Stimulated activated CD4-positive, alpha-beta T cell treated with anti-CD3 and anti-CD28 coated beads, Interleukin-4, amount 100 ng/mL, for 1 hour (primary cell): ENCODE measurements around the gene ST6GALNAC1.
A peak's percentile ranks its signal among the peaks of the same experiment; 100 is the strongest.

Source experiments
- DNase-seq: peaks from one replicate; pipeline ENCODE4 v3.0.0-alpha.2; 2020

Gene ST6GALNAC1, protein sequence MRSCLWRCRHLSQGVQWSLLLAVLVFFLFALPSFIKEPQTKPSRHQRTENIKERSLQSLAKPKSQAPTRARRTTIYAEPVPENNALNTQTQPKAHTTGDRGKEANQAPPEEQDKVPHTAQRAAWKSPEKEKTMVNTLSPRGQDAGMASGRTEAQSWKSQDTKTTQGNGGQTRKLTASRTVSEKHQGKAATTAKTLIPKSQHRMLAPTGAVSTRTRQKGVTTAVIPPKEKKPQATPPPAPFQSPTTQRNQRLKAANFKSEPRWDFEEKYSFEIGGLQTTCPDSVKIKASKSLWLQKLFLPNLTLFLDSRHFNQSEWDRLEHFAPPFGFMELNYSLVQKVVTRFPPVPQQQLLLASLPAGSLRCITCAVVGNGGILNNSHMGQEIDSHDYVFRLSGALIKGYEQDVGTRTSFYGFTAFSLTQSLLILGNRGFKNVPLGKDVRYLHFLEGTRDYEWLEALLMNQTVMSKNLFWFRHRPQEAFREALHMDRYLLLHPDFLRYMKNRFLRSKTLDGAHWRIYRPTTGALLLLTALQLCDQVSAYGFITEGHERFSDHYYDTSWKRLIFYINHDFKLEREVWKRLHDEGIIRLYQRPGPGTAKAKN

DNA sequence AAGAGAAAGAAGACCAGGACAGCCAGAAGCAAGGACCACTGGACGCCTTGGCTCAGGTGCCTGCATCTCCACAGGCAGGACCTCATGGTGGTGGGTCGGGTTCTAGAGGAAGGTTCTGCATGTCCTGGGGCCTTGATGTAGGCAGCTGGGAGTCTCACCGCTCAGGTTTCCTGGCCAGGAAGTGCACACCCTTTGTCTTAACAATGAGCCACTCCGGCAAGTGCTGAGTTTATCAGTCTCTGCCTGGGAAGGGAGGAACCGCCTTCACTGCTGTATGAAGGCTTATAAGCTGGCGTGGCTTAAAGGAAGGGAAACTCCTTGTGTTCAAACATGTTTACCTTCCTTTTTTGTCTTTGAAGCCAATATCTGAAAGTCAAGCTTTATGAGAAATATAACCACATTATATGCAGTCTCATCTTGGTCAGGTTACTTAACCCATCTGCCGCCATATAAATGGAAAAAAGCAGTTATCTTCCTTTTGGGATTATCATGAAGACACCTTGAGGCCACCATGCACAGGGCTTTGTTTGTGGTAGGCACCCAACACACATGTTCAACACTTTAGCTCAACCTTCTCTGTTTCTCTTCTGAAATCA is at the start of gene ST6GALNAC1:
Gene ST6GALNAC1, minus strand, starts transcription at position 205 of the 596 bp plus-strand sequence. Its CDS starts 119 bp downstream, at position 86.
- peak; percentile 7 for DNase-seq

DNA sequence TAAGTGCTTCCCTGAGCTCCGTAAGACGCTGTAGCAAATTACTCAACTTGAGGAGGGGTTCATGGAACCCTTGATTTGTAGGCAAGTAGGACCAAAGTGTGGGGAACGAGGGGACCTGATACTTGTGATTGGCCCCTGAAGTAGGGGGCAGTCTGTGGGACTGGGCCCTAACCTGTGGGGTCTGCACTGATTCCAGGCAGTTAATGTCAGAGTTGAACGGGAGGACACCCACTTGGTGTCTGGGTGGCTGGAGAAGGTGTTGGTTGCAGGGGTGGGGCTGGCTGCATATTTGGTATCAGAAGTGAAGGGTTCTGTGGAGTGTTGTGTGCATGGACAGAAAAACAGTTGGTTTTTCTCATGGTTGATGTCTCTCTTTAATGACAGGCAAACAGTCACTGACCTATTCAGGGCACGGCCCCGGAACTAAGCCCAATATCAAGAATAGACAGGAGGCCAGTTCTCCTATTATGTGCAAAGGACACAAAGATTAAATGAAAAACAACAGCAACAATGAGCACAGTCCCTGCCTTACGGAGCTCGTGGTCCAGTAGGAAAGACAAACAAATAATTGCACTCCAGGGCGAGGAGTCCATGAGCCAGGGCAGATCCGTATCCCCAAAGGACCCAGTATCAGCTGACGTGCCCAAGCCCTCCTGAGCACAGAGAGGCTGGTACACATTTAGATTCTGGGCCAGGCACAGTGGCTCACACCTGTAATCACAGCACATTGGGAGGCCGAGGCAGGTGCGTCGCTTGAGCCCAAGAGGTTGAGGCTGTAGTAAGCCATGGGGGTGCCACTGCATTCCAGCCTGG is 48.0 kb upstream of the ST6GALNAC1 start:
- DNase-seq: no peak

- DNase-seq: no peak
Observed at GRCh38 chr17:76690596-76691280, 47.2 kb upstream of the ST6GALNAC1 start.

- no peak for DNase-seq
Observed at GRCh38 chr17:76689859-76690258, 46.3 kb upstream of the ST6GALNAC1 start.

DNA sequence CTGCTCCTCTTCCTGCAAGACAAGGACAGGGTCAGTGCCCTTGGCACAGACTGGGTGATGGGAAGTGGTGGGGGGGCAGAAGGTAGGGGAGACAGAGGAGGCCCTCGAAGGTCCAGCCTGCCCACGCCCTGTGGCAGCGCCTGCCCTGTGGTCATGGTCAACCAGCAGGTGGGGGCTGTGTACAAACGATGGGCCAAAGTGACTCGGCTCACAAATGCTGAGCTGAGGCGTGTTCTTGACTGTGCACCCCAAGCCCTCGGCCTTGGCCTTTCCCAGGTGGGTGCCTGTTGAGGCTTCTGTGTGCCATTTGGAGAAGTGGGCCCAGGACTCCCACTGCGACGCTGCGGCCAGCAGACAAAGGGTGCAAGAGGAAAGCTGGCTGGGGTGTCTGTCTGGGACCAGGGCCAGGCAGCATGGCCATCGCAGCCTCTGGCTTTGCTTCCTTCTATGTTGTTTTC is 44.6 kb upstream of the ST6GALNAC1 start:
- no peak for DNase-seq

DNA sequence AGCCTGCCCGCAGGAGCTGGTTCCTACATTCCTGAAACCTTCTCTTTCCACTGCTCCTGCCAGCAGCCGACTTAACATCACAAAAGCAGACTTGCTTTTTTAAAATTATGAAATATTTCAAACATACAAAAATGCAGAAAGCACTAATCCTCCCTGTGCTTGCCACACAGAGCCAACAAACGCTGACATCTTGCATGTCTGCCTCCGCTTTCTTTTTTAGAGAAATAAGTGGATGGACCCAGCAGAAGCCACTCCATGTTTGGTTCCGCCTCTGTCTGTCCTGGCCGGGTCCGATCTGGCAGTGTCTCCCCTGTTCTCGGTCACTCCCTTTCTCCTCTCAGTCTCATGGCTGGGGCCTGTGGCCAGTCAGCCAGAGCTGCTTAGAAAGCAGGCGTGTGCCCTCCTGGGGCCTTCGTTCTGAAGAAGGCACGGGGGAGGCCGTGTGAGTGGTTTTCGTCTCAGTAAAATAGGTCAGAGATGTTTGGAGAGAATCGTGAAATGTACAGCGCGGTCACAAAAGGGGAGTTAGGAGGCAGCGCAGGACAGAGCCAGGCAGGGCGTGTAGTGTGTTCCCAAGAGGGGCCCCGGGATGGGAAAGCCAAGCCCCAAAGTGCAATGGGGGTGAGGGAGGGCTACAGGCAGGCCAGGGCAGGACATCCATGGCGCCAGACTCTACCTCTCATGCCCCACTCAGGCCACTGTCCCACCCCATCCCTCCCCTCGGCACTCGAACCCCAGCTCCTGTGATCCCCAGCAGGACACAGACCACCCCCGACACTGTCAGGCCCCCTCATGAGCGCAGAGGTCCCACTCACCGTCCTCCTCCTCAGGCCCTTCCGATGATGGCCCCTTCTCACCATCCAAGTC is 44.0 kb upstream of the ST6GALNAC1 start:
- DNase-seq: no peak

GRCh38 chr17:76686538-76687297 is 43.2 kb upstream of the ST6GALNAC1 start:
- DNase-seq: no peak

- DNase-seq: no peak
Observed at GRCh38 chr17:76685846-76686245, 42.3 kb upstream of the ST6GALNAC1 start.

- DNase-seq: no peak
Observed at GRCh38 chr17:76685366-76685765, 41.8 kb upstream of the ST6GALNAC1 start.

DNA sequence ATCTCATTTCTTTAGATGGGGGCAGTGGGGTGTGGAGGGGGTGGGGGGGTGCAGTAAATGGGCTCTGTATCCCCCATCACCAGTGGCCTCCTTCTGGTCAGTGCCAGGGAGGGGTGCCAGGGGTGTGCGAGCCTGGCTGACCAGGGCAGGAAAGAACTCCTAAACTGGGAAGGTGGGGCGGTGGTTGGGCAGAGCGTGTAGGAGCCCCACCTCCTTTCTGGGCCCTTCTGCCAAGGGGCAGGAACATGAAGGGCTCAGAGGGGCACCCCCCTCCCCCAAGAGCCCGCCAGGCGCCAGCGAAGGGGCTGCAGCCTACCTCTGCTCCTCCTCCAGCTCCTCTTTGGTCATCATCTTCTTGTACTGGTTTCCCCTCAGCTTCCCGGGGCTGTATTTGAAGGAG is 41.2 kb upstream of the ST6GALNAC1 start:
- no peak for DNase-seq

DNA sequence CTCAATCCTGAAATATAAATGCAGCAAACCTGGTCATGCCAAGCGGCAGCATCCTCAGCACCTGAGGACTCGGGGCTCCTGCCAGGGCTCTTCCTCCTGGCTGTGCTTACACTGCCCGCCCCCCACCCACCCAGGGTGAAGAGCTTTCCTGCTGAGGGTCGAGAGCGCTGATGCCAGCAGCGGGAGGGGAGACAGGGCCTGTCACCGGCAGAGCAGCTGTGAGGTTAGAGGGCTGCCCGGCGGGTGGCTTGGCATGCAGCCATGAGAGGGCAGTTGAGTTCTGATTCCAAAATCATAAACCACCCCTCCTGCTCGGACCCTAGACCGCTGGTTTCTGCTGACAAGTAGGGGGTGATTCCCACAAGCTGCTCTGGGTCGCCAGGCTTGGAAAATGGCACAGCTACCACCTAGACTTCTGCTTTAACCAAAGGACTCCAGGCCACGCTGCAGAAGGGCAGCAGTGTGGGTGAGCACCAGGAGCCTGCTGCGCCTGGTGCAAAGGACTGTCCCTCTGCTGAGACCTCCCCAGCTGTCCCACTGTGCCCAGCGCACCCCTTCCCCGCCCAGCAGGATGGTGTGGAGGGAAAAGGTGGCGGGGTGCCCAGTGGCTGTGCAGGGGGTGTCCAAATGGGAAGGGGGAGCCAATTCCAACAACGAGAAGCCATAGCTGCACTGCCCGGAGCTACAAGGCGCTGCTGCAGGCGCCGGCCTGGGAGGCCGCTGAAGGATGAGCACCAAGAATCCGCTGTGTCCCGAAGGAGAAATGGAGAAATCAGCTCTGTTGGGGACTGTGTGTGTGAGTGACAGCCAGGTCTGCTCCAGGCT is 40.6 kb upstream of the ST6GALNAC1 start:
- no peak for DNase-seq

GRCh38 chr17:76683011-76683755 is 39.6 kb upstream of the ST6GALNAC1 start:
- no peak for DNase-seq

DNA sequence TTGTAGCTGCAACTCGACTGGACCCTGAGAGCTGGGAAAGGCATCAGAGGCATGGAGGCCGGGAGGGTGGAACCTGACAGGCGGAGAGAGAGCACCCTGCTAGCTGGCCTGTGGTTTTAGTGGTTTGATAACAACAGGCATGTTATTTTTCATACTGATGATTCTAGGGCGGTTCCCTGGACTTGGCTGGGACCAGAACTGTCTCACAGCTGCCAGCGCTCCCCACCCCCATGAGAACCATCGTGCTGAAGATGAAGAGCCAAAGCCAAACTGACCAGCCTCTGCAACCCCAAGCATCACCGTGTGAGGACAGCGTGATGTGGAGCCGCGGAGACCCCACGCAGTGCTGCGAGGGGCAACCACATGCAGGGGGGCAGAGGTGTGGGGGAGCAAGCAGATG is 38.7 kb upstream of the ST6GALNAC1 start:
- DNase-seq: no peak

GRCh38 chr17:76681222-76682137 is 37.9 kb upstream of the ST6GALNAC1 start:
- DNase-seq: peak; percentile 63

DNA sequence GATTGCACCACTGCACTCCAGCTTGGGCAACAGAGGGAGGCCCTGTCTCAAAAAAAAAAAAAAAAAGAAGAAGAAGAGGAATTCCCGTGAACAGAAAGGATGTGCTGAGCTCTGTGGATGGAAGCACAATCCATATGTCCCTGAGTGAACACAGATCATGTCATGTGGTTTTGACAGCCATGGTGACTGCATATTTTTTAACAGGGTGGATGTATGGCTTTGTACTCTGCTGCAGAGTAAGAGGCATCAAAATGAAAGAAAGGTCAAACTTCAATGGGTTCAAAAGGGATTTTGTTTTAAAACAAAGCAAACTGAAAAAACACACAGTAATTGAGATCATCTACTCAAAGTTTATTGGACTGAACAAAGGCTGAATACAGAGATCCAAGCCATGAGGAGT is 35.7 kb upstream of the ST6GALNAC1 start:
- no peak for DNase-seq

DNA sequence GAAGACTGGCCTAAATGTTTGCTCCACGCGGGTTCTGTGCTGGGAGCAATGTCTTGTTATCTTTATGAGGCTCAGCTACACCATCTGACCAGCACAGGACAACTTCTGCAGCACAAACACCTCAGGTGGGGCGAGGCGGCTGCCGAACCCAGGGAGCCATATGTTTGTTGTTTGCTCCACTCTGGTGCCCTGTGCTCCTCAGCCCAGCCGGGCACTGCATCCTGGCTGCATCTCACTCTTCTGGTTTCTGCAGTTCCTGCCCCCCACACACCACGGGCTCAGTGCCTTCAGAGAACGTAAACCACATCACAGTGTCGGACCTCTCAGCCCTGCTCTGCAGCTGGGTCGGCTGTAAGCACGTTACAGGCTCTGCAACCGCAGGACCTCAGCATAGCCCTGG is 34.8 kb upstream of the ST6GALNAC1 start:
- DNase-seq: peak; percentile 6

- no peak for DNase-seq
Observed at GRCh38 chr17:76677406-76677805, 33.8 kb upstream of the ST6GALNAC1 start.

DNA sequence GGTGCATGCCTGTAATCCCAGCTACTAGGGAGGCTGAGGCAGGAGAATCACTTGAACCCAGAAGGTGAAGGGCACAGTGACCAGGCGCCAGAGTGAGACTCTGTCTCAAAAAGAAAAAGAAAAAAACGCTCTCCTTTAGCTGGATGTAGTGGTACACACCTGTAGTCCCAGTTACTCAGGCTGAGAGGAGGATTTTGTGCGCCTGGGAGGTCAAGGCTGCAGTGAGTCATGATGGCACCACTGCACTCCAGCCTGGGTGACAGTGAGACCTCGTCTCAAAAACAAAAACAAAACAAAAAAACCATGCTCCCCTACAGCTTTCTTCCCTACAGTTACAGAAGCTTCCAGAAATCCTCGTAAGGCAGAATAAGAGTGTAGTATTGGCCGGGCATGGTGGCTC is 33.1 kb upstream of the ST6GALNAC1 start:
- no peak for DNase-seq
